ENCODE results near the gene FZD10.

FZD10 gene

DNA sequence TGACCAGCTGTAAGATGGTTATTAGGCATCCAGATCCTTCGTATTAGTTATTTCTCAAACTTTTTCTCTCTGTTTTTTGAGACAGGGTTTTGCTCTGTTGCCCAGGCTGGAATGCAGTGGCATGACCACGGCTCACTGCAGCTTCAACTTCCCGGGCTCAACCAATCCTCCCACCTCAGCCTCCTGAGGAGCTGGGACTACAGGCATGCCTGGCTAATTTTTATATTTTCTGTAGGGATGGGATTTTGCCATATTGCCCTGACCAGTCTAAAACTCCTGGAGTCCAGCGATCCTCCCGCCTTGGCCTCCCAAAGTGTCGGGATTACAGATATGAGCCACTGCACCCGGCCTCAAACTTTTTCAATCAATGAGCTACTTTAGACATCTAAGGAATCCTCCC lies 33.1 kb downstream of the FZD10 start:
- TF ChIP-seq, protein P1, sequence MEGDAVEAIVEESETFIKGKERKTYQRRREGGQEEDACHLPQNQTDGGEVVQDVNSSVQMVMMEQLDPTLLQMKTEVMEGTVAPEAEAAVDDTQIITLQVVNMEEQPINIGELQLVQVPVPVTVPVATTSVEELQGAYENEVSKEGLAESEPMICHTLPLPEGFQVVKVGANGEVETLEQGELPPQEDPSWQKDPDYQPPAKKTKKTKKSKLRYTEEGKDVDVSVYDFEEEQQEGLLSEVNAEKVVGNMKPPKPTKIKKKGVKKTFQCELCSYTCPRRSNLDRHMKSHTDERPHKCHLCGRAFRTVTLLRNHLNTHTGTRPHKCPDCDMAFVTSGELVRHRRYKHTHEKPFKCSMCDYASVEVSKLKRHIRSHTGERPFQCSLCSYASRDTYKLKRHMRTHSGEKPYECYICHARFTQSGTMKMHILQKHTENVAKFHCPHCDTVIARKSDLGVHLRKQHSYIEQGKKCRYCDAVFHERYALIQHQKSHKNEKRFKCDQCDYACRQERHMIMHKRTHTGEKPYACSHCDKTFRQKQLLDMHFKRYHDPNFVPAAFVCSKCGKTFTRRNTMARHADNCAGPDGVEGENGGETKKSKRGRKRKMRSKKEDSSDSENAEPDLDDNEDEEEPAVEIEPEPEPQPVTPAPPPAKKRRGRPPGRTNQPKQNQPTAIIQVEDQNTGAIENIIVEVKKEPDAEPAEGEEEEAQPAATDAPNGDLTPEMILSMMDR (conservative IDR thresholded peaks at IDR 0.05): no peak

DNA sequence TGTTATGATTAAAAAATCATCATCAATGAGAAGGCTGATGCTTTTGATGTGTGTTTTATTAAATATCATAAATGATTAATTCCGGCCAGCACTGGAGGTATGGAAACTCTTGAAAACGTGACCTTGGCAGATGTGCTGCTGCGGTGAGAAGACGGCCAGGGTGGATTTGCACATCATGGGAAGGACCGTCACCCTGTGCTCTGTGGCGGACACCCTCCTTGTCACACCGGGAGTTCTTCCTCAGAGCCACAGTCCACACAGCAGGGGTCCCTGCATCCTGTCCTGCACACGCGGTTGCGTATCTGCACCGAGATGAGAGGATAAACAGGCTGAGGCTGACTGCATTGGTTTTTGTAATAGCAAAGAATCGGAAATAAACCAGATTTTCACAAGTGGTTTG lies 33.5 kb downstream of the FZD10 start:
- TF ChIP-seq, protein P1 (conservative IDR thresholded peaks at IDR 0.05): no peak
- H3K27ac ChIP-seq: no peak overlapping the region

More for the DNA sequence above, 33.1 kb downstream of the FZD10 start:
- no peak overlapping the region for H3K27ac ChIP-seq

DNA sequence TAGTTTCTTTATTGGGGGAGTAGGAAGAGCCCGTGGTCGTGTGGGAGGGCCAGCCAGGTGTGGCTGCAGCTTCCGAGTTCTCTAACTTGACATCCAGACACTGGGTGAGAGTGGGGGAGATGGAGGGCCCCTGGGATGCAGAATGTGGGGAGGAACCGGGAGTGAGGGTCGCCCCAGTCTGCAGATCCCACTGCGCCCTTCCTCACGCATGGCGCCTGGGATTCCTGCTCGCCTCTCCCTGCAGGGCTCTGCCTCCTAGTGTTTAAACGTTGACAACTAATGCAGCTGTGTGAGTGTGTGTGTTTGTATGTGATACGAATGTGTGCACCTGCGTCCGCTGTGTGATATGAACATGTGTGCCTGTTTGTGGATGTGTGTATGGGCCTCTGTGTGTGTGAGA lies 34.6 kb downstream of the FZD10 start:
- H3K27ac ChIP-seq: no peak overlapping the region
- TF ChIP-seq, protein P1 (conservative IDR thresholded peaks at IDR 0.05): peak; percentile 27; the same call in 1 of the 2 replicates

DNA sequence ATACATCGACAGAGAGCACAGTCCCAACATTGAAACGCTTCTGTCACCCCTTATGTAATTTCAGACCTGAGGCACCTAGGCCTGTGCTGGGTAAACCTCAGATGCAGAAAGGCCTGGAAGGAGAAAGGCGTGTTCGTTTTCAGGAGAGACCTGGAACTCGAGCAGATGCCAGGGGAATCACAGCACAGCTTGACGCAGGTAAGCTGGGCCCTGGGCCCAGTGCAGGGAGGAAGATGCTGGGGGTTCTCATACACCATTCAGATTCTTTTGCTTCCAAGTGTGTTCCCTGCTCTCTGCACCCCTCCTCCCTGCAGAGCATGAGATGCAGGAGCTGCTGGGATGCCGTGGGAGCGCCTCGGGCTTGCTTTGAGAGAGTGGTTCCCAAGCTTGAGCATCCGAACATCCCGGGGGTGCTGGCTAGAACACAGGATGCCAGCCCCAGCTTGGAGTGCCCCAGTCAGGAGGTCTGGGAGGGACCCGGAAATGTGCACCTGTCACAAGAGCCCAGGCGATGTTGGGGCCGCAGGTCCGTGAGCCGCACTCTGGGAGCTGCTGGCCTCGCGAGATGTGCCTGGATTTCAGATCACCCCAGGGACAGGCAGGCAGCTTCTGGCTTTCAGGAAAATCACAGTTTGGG lies 35.9 kb downstream of the FZD10 start:
- TF ChIP-seq, protein P1 (conservative IDR thresholded peaks at IDR 0.05): no peak

DNA sequence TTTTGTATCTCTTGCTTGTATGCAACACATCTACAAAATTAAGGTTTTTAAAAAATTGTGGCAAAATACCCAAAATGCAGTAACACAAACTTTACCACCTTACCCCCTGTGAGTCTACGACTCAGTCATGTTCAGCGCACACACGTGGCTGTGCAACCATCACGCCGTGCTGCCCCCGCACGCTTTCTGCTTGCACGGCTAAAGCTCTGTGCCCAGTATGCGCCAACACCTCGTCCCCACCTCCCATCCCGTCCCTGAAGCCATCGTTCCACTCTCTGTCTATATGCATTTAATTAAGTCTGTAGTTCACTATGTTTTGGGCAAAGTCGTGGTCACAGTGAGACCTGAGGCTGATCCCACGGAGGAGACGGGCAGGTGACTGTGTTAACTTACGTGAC lies 36.4 kb downstream of the FZD10 start:
- TF ChIP-seq, protein P1 (conservative IDR thresholded peaks at IDR 0.05): no peak
- no peak overlapping the region for H3K27ac ChIP-seq

More for the DNA sequence above, 35.9 kb downstream of the FZD10 start:
- no peak overlapping the region for H3K27ac ChIP-seq

DNA sequence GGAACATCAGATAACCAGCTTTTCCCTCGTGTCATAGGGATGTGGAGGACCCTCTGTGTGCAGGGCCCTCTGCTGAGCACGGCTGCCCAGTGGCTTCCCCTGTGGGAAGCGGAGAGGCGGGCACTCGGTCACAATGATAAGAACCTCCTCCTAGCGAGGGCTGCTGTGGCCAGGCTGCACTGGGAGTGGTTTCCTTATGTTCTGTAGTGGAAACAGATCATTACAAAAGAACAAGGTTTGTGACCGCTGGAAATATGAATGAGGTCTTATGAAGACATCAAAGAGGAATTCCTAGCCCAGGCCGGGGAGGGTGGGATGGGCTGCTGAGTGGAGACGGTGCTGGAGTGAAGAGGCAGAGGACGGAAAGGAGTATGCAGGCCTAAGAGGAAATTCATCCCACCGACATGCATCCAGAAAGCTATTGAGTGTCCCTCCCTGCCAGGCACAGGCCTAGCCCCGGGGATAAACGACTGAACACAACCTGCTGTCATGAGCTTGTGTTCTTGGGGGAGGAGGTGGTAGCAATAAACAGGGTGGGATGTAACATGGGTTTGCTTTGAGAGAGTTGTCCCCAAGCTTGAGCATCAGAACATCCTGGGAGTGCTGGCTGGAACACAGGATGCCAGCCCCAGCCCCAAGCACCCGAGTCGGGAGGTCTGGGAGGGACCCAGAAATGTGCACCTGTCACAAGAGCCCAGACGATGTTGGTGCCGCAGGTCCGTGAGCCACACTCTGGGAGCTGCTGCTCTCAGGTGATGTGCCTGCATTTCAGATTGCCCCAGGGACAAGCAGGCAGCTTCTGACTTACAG lies 37.5 kb downstream of the FZD10 start:
- TF ChIP-seq, protein P1 (conservative IDR thresholded peaks at IDR 0.05): no peak
- no peak overlapping the region for H3K27ac ChIP-seq

DNA sequence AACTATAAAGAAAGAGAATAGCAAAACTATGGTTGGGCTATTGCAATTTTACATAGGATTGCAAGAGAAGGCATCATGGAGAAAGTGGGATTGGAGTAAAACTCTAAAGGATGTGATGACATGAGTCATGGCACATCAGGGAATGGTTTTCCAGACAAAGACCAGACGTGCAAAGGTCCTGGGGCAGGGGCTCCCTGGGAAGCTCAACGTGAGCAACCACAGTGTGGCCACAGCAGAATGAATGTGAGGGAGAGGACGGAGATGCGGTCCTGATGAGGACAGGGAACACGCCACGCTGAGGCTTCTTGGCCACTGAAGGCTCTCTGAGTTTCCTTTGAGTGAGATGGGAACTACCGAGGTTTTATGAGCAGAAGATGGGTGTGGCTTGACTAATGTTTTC lies 38.2 kb downstream of the FZD10 start:
- H3K27ac ChIP-seq: no peak overlapping the region
- TF ChIP-seq, protein P1 (conservative IDR thresholded peaks at IDR 0.05): no peak

Measured in VCaP (cell line).